Stimulated activated CD8-positive, alpha-beta memory T cell treated with anti-CD3 and anti-CD28 coated beads, Interleukin-4, amount 100 ng/mL, for 24 hours (primary cell): ENCODE results near the gene ERBB4.

ENCODE experiments used
- DNase-seq: peaks from one replicate; pipeline ENCODE4 v3.0.0-alpha.2; 2020; ENCODE audit warnings: low read depth

ERBB4 gene

DNA sequence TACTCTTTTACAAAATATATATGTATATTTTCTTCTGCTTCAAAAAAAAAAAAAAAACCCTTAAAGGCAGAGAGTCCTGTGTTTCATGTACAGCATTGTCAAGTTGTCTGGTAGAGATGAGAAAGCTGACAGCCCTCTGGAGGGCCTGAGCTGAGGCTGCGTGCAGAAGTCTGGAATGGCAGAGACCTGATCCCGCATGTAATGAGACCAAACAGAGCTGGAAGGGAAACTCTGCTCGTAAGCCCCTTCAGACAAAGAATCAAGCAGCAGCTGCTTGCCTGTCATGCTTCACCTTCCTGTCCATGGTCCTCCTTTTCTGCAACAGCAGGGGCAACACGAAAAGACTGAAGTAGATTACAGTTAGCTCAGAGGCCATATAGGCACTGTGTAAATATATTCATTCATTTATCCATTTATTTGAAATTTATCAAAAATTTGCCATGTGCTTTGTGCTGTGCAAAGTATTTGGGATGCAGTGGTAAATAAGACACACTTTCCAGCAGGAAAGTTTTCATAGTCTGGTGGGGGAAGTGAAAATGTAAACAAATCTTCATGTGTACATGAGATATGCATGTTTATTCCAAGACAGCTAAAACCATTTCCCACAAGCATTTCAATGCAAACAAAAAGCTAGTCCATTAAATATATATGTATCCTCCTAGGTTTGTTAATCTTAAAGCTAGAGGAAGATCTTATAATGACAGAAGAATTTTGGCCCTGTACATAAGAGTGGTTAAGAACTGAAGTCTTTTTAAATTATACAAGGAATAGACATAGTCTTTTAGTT, 1069.5 kb downstream of the ERBB4 start:
- no peak for DNase-seq

DNA sequence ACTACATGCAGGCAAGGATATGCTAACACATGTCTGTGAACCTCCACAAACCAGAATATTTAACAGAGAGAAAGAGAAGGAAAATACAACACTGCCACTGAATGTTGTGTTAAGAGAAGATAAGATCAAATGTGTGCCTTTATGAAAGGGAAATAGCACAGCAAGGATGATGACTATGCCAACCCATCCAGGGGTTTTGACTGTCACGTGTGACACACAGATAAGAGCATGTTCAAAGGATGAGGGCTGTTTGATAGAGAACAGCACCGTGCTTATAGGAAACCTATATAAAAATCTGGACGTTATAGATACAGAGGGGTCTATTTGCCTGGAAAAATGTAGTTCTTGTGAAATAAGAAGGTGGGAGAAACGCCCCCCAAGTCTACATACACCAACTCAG, 1070.4 kb downstream of the ERBB4 start:
- DNase-seq: no peak

DNA sequence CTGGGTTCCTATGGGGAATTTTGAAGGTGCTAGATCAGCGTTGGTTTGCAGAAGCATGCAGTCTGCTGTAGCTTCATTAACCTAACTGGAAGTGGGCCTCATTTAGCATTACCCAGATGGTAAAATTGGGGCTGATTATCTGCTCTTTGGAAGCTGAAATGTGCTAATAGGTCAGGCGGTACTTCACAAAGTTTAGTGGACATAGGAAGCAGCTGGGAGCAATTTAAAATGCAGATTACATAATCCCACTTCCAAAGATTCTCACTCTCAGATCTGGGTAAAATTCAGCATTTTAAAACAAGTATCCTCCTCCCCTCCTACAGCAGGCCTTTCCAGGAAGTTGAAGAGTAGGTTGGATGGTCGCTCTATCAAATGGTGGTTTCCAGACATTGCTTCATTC, 1075.2 kb downstream of the ERBB4 start:
- no peak for DNase-seq

DNA sequence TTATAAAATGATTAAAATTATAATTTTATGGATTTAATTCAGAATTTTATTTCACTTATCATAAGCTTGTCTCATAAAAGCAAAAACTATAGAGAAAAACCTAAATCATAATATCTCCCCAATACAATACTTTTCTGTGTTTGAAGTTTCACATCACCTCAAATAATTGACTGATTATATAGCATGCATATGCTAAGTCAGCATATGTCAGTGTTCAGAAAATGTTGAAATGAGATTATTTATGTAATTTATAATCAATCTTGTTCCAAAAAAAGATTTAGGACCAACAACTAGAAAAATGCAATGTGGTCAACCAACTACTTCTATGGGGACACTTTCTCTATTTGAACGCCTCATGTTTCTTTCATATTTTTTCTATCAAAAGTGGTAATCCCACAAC, 1079.6 kb downstream of the ERBB4 start:
- DNase-seq: no peak

DNA sequence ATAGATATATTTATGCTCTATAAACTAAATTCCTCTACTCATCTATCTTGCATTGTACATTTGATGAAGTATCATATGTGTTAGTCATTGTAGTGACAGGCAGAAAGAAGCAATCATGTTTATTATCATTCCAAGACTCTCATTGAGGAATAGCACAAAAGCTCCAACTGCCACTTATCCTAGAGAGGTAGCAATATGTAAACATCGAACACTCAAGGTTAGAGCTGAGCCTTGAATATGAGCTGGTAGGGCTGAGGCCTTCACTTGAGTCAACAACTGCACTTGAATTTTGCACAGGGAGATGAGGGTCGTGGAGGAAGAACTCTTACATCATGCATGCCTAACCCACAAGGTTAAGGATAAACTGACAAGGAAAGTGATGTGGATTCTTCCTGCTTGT, 1081.3 kb downstream of the ERBB4 start:
- no peak for DNase-seq

DNA sequence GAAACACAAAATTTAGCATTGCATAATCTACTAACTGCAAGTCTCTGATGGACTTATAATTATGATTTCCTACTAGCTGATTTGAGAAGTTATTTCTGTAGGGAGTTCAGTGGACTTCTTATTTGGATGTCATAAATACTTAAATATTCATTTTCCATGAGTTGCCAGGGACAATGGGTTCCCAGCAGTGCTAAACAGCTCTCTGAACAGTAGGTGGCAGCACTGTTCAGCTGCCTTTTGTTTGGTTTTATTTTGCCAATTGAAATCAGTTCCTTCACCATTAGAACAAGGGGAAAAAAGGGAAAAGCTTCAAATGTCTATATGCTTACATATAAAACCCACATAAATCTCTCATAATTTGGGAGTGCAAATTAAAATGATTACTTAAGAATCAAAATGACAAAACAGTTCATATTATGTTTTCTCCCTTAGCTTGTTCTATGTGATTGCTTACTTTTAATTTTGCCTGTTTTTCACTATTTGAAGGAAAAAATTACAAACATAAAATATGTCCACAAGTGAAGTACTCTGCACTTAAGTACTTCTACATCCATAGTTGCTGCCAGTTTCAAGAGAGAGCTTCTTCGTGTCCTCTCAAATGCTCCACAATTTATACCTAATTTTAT, 1083.3 kb downstream of the ERBB4 start:
- no peak for DNase-seq

DNA sequence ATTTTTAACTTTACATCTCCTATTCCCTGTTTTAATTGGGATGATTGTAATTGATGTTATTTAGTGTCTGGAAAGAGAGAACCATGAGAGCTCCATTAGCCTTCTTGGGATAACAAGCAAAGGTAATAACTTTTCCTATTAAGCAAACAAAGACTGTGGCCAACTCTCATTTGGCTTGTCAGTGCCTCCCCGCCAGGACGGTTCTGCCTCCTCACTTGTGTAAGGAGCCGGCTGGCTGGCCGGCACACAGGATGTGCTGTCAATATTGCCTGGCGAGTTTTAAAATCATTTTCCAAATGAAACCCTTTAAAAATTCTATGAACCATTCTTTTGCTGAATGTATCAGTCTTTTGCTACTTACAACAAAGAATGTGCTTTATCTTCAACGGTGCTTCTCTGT, 1083.9 kb downstream of the ERBB4 start:
- no peak for DNase-seq

DNA sequence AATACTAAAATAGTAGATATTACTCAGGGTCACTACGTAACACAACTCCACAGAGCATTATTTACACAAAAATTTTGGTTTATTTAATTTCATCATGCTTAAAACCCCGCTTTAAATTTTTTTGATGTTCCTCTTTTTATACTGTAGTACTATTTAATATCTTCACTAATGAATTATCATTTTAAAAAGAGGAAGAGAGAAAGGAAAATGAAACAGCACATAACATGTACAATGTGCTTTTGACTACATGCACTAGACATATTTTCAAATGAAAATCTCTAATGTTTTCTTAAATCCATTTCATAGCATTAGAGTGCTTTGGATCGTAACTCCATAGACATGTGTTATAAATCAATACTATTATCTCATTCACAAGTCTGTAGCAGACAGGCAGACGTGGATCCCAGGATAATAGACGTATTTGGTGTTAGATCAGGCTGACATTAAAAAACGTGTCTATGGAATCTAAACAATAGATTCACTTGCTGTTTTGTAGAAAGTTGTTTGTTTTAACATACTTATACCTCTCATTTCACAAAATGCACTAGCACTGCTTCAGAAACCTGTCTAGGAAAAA, 1085.2 kb downstream of the ERBB4 start:
- DNase-seq: no peak

DNA sequence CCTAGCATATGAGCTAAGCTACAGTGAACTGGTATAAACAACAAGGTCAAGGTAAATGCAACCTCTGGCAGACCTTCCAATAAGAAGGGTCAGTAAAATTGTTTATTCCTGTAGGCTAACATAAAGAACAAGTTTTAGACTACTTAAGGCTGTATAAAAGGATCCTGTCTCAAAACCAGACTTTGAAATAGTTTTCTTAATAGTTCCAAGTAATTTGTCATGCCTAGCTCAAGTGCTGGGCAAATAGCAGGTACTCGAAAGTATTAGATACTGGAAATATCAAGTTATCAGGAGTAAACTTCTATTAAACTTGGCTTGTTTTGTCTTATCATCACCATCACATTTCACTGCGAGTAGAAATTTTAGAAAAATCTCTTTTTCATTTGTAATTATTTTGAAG, 1087.0 kb downstream of the ERBB4 start:
- no peak for DNase-seq

DNA sequence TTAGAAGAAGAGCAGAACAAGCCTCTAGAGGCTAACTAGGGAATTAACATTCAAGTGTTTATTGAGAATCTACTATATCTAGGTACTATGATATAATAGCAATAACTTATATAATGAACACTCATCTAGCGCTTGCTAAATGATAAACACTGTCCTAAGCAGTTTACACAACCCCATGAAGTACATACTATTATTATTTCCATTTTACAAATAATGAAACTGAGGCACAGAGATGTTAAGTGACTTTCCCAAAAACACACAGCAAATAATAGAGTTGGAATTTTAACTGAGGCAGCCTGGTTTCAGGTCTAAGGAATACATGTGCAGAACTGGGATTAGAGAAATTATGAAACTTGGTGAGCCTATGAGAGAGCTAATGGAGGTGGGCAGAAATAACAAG, 1088.8 kb downstream of the ERBB4 start:
- no peak for DNase-seq

DNA sequence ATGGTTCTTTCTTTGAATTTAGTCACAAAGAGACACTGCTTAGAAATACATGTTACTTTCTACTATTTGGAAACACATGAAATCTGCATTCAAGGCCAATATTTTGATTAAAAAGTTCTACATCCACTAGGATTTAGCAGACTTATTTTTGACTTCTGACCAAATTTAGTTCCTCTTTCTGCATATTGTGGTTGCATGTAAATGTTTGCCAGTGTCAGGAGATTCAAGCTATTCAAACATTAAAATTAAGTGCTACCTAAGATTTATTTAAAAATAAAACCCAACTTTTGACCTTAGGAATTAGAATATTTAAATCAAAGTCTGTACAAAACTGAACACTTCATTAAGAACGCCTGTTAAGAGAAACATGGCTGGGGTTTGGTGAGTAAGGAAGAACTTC, 1091.1 kb downstream of the ERBB4 start:
- no peak for DNase-seq

DNA sequence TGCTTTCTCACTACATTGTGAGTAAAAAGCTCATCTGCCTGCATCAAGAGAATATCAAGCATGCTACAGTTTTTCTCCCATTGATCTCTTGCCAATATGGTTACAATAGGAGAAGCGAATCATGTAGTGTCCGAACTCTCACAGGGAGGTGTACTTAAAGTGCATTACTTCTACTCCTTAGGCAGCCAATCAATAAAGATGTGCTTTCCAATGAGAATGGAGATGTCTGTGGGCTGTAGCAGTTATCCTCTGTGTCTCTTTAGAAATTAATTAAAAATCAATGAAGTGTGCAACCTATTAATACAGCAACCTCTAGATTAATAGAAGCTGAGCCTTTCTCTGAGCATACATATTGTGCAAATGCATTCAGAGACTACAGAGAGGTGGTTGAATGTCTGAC, 1098.5 kb downstream of the ERBB4 start:
- DNase-seq: no peak

DNA sequence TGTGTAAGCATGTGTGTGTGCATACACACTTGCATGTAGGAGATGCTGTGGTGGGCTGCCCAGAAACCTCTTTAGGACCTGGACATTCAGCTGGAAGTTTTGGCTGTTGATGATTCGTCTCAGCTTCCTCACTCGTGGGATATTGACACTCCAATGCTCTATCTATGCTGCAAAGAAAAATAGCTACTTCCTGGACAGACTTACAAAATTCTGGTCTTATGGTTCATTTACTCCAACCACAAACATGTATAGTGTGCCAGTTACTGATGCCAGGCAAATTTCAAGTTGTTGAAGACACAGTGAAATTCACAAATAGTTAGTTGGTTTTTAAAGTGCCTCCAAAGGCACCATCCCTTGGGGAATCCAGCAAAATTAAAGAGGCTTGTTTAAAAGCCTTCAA, 1099.6 kb downstream of the ERBB4 start:
- DNase-seq: no peak

DNA sequence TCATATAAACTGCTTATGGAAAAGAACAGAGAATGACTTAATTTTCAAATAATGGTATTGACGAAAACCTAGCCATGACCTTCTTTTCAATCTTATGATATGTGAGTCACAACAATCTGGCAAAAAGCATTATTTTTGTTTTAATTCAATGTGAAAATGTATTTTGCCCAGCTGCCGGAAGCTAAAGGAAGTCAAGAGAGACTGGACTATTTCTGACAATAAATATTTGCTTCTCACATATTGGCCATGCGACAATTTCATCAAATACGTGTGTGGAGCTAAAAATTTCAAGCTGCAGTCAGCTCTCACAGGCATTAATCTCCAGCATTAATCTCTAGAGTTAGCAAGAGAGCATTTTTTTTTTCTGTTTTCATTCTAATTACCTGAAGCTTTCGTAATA, 1101.2 kb downstream of the ERBB4 start:
- no peak for DNase-seq

DNA sequence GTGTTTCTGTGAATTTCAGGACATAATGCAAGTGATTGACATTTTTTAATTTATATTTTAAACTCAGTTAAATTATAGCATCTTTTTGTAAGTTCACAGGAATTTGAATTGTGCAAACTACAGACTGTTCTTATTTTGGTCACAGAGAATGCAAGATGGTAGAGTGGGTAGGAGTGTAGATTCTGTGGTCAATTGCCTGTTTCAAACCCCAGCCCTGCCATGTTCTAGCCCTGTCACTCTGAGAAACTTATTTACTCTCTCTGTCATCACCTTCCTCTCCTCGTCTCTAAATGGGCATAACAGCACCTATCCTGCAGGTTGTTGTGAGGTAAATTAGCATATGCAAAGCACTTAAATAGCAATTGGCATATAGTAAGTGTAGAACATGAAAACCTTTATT, 1102.4 kb downstream of the ERBB4 start:
- no peak for DNase-seq

DNA sequence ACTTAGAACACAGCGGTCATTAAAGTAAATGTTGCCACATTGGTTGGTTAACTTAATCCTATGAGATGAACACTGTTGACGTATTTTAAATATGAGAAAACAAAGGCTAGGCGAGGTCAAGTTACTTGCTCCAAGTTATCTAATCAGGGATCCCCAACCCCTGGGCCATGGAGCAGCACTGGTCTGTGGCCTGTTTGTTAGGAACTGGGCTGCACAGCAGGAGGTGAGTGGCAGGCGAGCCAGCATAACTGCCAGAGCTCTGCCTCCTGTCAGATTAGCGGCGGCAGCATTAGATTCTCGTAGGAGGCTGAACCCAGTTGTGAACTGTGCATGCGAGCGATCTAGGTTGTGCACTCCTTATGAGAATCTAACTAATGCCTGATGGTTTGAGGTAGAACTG, 1103.3 kb downstream of the ERBB4 start:
- DNase-seq: no peak

DNA sequence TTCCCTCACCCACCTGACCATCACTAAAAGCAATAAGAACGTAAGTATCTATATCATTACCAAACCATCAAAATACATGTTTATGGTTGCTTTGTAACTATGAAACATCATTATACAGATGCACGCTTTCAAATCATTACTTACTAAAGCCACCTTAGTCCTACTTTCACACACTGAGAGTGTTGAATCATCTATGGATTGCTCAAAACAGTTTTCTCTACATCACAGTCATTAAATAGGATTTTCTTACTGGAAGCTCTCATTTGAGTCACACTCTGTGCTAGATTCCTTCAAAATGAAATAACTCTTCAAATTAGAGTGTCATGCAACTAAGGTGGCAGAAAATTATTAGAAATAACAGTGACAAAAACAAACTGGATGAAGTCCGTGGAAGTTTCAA, 1103.8 kb downstream of the ERBB4 start:
- no peak for DNase-seq

DNA sequence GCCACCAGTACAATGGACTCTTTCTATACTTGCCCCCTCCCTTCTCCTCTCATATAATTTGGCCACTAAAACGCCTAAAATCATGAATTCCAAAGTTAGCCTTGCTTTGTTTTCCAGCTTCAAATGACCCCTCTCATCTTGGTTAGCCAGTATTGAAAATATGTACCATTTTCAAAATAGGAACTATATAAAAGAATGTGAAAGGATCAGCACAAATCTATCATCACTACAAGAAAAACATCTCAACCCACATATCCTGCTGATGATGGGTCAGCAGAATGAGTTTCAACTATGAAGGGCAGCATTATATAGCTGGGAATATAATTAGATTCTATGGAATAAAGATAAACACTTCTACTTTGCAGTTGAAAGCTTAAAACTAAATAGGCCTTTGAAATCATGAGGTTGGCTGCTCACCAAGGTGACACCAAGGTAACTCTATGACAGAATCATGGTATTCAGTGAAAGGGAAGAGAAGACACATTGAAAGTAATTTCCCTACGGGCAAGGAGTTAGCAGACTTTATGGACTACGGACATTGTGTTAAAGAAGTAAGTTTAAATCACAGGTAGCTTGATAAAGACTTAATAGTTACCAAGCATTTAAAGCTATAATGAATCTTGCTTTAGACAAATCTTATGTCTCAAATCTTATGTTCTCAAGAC, 1109.2 kb downstream of the ERBB4 start:
- no peak for DNase-seq

DNA sequence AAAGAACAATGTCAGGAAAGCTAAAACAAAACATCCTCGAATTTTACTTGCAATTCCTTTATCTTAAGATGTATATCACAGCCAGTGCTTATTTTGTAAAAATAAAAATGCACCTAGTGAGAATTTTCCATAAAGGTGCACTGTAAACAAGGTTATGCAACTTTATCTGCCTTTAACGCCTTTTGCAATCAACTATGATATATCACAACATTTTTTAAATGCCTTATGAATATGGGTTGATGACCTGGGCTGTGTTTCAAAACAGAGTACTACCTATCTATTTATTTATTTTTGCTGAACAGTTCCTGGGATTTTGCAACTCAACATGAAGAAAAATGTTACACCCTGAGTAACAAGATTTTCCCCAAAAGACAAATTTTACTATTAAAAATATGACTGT, 1112.4 kb downstream of the ERBB4 start:
- no peak for DNase-seq

DNA sequence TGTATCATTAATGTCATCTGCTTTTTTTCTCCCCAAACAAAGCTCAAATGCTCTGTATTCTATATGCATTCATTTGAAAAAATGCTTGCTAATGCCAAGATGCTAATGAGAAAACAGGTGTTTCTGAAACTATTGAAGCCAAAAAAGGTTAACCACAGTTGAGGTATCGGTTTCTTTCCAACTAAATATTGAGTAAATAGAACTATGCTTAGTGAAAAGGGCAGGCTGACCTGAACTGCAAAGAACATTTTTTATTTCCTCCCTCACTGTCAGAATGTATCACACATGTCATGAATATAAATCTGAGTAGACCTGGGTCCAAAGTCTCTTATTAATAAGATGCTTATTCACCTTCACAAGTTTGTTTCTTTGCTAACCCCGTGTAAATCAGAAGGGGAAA, 1115.6 kb downstream of the ERBB4 start:
- DNase-seq: no peak

DNA sequence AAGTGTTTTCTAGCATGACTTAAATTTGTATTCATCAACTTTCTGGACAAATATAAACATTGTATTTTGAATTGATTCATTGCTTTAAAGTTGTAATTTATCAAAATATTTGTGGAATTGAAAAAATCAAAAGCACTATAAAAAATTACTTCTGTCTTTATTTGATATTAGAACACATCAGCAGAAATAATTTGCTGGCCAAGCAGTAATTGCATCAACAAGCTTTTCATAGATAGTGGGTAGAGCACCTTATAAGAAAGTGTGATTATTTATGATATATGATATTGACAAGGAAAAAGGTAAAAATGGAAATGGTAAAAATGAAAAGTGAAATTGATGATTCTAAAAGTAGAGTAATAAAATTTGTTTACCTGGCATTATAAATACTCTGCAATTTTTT, 1121.1 kb downstream of the ERBB4 start:
- no peak for DNase-seq

DNA sequence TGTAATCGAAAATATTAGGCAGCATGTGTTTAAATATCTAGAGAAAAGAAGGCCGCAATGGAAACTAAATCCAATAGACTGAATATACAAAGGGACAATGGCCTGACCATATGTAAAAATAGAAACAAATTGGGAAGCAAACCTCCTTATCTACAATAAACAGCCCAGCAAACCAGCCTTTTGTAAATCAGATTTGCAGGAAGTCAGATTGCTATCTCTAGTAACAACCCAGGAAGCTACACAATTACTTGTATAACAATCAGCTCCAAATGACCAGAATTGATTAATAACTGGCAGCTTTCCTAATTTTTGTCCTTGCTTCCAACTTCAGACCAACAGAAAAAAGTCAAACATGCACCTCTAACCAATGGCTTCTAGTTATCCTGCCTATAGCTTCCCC, 1122.2 kb downstream of the ERBB4 start:
- DNase-seq: no peak

DNA sequence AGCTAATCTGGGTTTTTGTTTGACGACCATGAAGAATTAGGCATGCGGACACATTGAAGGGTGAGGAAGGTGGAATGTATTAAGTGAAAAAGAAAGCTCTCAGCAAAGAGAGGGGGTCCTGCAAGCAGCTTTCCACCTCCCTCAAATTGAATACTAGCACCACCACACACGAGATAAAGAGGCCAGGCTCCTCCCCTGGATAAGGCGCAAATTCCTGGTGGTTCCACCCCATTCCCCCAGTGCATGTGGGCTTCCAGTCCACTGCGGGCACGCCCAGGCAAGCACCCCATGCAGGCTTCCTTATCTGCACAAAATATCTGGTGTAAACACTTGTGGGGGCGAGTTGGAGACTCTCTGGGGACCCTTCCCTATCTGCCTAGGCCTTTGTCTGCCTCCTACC, 1124.9 kb downstream of the ERBB4 start:
- no peak for DNase-seq
